Cortex of kidney (tissue), 1 donor: Measurements from ENCODE around the gene EPB41L3.
"Not testable (repeated sequence)": the region's sequence is repeated elsewhere in the genome, so short reads cannot be mapped to it uniquely, and the experiment has no call there.

ENCODE experiments used
- DNase-seq: peaks from one replicate; lab custom pipeline; 2025; lab: John Stamatoyannopoulos, UW

Gene EPB41L3

GRCh38 chr18:5543773-5544389 lies at the start of gene EPB41L3:
TSS of gene EPB41L3 (minus strand) at chr18:5543997. CDS start at chr18:5489183, 54,814 bp downstream.
- DNase-seq: no peak

GRCh38 chr18:5588529-5588928 lies 44.7 kb upstream of the EPB41L3 start:
- no peak for DNase-seq

GRCh38 chr18:5585653-5586052 lies 41.9 kb upstream of the EPB41L3 start:
- no peak for DNase-seq

GRCh38 chr18:5584746-5585417 lies 41.1 kb upstream of the EPB41L3 start:
- DNase-seq: no peak

GRCh38 chr18:5582849-5583681 lies 39.3 kb upstream of the EPB41L3 start:
- no peak for DNase-seq

GRCh38 chr18:5582076-5582475 lies 38.3 kb upstream of the EPB41L3 start:
- no peak for DNase-seq

GRCh38 chr18:5574843-5575242 lies 31.0 kb upstream of the EPB41L3 start:
- no peak for DNase-seq

GRCh38 chr18:5571666-5572065 lies 27.9 kb upstream of the EPB41L3 start:
- DNase-seq: no peak

- DNase-seq: not testable (repeated sequence)
Observed at GRCh38 chr18:5570613-5571012, 26.8 kb upstream of the EPB41L3 start.

- no peak for DNase-seq
Observed at GRCh38 chr18:5568416-5568815, 24.6 kb upstream of the EPB41L3 start.

GRCh38 chr18:5558851-5559250 lies 15.1 kb upstream of the EPB41L3 start:
- DNase-seq: no peak

GRCh38 chr18:5556310-5556974 lies 12.6 kb upstream of the EPB41L3 start:
- no peak for DNase-seq

- no peak for DNase-seq
Observed at GRCh38 chr18:5554629-5555028, 10.8 kb upstream of the EPB41L3 start.

- no peak for DNase-seq
Observed at GRCh38 chr18:5546660-5547059, 2.9 kb upstream of the EPB41L3 start.

- DNase-seq: no peak
Observed at GRCh38 chr18:5543036-5543680, 639 bp downstream of the EPB41L3 start.

GRCh38 chr18:5542515-5543035 lies 1.2 kb downstream of the EPB41L3 start:
- DNase-seq: no peak

- DNase-seq: no peak
Observed at GRCh38 chr18:5541644-5542043, 2.2 kb downstream of the EPB41L3 start.

- DNase-seq: no peak
Observed at GRCh38 chr18:5539391-5539790, 4.4 kb downstream of the EPB41L3 start.

- no peak for DNase-seq
Observed at GRCh38 chr18:5538544-5538943, 5.3 kb downstream of the EPB41L3 start.

- no peak for DNase-seq
Observed at GRCh38 chr18:5537860-5538259, 5.9 kb downstream of the EPB41L3 start.

GRCh38 chr18:5534845-5535244 lies 9.0 kb downstream of the EPB41L3 start:
- DNase-seq: no peak

- DNase-seq: no peak
Observed at GRCh38 chr18:5532066-5532465, 11.7 kb downstream of the EPB41L3 start.
